Activated CD8-positive, alpha-beta memory T cell treated with anti-CD3 and anti-CD28 coated beads, Interleukin-2, amount 50 U/mL, for 24 hours (primary cell): ENCODE measurements around the gene CCDC51.
"Not testable (repeated sequence)": the region's sequence is repeated elsewhere in the genome, so short reads cannot be mapped to it uniquely, and the experiment has no call there.

Experiments used
- DNase-seq: peaks from one replicate; pipeline ENCODE4 v3.0.0-alpha.2; 2020; ENCODE audit errors: extremely low read depth

Gene CCDC51

GRCh38 chr3:48406443-48407431, 33.2 kb downstream of the CCDC51 start:
- DNase-seq, result no peak

GRCh38 chr3:48405971-48406370, 33.9 kb downstream of the CCDC51 start:
- no peak for DNase-seq

- no peak for DNase-seq
Observed at GRCh38 chr3:48405343-48405881, 34.5 kb downstream of the CCDC51 start.

- no peak for DNase-seq
Observed at GRCh38 chr3:48404440-48405342, 35.2 kb downstream of the CCDC51 start.

GRCh38 chr3:48403533-48404439, 36.1 kb downstream of the CCDC51 start:
- DNase-seq, result no peak

- DNase-seq, result no peak
Observed at GRCh38 chr3:48402907-48403306, 37.0 kb downstream of the CCDC51 start.

- no peak for DNase-seq
Observed at GRCh38 chr3:48402281-48402732, 37.6 kb downstream of the CCDC51 start.

- DNase-seq, result not testable (repeated sequence)
Observed at GRCh38 chr3:48401434-48401901, 38.5 kb downstream of the CCDC51 start.

- peak; percentile 6 for DNase-seq
Observed at GRCh38 chr3:48400824-48401433, 39.0 kb downstream of the CCDC51 start.

- DNase-seq, result no peak
Observed at GRCh38 chr3:48399387-48400172, 40.3 kb downstream of the CCDC51 start.

- DNase-seq, result no peak
Observed at GRCh38 chr3:48398701-48399386, 41.1 kb downstream of the CCDC51 start.

- DNase-seq, result no peak
Observed at GRCh38 chr3:48397767-48398681, 41.9 kb downstream of the CCDC51 start.

- DNase-seq, result no peak
Observed at GRCh38 chr3:48395714-48396113, 44.2 kb downstream of the CCDC51 start.

- DNase-seq, result no peak
Observed at GRCh38 chr3:48394391-48394790, 45.5 kb downstream of the CCDC51 start.

GRCh38 chr3:48388966-48389365, 51.0 kb downstream of the CCDC51 start:
- no peak for DNase-seq

GRCh38 chr3:48387634-48388033, 52.3 kb downstream of the CCDC51 start:
- no peak for DNase-seq
